GM18951 (cell line): ENCODE results near the gene MRPL55.

ENCODE experiments used
- POLR2A ChIP-seq: IDR thresholded peaks from 4 replicates; pipeline ENCODE4 v1.6.1; 2011; ENCODE audit warnings: mild to moderate bottlenecking; ENCODE audit not compliant: insufficient read length, insufficient read depth; ENCODE audit errors: extremely low read depth
- in situ Hi-C: fragments of 300-500 bp; cut with MboI; formaldehyde crosslinking; loops from one replicate; pipeline ENCODE4 v1.12.0; 2022; ENCODE audit warnings: low sequenced_read_pairs, mixed read lengths, inconsistent platforms; ENCODE audit not compliant: unreplicated experiment

MRPL55 gene

GRCh38 chr1:228059634-228060457, 49.3 kb downstream of the MRPL55 start:
- in situ Hi-C loops: no loop called here
- no peak for TF ChIP-seq POLR2A

- no peak for TF ChIP-seq POLR2A
- in situ Hi-C loops: no loop called here
These were observed 50.0 kb downstream of the MRPL55 start for GRCh38 chr1:228058949-228059633.

DNA sequence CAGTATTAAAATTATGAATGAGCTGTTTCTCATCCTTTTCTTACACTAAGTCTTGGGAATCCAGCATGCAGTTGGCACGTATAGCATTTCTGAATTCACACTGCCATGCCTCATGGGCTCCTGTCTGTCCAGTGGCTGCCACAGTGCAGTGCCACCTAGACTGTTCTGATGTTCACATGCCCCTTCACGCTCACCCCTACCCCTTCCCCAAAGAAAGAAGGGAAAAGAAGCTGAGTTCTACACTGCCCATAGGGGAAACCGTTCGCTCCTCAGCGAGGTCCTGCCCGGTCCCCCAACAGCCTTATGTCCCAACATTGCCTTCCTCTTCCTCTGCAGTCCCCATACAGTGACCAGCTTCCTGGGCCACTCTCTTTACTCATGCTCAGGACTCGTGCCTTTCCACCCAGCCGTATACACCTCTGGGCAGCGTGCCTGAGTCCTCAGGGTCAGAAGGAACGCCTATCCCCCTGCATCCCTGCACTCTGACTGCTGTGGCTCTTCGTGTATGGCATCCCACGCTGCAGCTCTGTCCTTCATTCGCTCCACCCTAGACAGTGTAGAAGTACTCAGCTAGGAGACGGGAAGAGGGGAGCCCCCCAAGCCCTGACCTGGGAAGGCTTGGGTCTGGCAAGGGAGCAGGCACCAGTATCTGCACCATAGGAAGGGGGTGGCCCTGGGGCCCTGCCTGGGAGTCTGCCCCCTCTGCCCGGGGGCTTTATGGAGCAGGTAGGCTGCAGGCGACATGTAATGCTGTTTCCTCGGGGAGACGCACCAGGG, 50.7 kb downstream of the MRPL55 start:
- no peak for TF ChIP-seq POLR2A
- in situ Hi-C loops: no loop called here
